A549 treated with ZK216348 at 1 μM for 4 hours (cell line): ENCODE measurements around the gene MAGEA1. TPM values are rescaled to one million over a fixed set of nuclear protein-coding genes. Genes with fewer than 3 reads are reported as not detected.

ENCODE experiments used
- total RNA-seq: library from RNA; stranded (reverse); fragments of 200-300 nt; extraction: Qiagen RNA extraction; gene quantifications from 5 replicates; pipeline ENCODE4 v1.2.3, GENCODE V29; 2022; ENCODE audit warnings: low read depth

The MAGEA1 gene
- total RNA-seq = 0.09 to 0.28 TPM (median 0.18 TPM) in 4 of 5 replicates, not detected in the other

DNA sequence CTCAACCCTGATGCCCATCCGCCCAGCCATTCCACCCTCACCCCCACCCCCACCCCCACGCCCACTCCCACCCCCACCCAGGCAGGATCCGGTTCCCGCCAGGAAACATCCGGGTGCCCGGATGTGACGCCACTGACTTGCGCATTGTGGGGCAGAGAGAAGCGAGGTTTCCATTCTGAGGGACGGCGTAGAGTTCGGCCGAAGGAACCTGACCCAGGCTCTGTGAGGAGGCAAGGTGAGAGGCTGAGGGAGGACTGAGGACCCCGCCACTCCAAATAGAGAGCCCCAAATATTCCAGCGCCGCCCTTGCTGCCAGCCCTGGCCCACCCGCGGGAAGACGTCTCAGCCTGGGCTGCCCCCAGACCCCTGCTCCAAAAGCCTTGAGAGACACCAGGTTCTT lies at the start of gene MAGEA1:
Gene MAGEA1 (plus strand): TSS at position 154 of the 400 bp plus-strand sequence. CDS start 3,106 bp downstream, outside the sequence.

Other genes starting within 250 kb of the MAGEA1 start
- gene PNMA5, start 185.2 kb upstream of the MAGEA1 start, total RNA-seq = not detected in 5 replicates
- 0.07 to 0.31 TPM (median 0.20 TPM) in 5 replicates for gene PNMA3, start 122.8 kb upstream of the MAGEA1 start, total RNA-seq
- 2.9 to 6.2 TPM (median 4.6 TPM) in 5 replicates for gene PNMA6A, start 106.8 kb upstream of the MAGEA1 start, total RNA-seq
- not detected in 5 replicates for gene PNMA6F, start 142.5 kb downstream of the MAGEA1 start, total RNA-seq
- gene ZNF275, start 154.9 kb downstream of the MAGEA1 start, total RNA-seq = 5.0 to 6.3 TPM (median 5.5 TPM) in 5 replicates
- 0.08 to 0.09 TPM in 2 of 5 replicates, not detected in the others for gene PNMA6E, start 222.1 kb downstream of the MAGEA1 start, total RNA-seq
- 0.46 to 0.77 TPM (median 0.54 TPM) in 5 replicates for gene ZFP92, start 232.2 kb downstream of the MAGEA1 start, total RNA-seq